K562 (cell line): Measurements from ENCODE around the gene HPSE2.

ENCODE experiments used
- DNMT1 ChIP-seq: fragments of 450-650 bp; IDR thresholded peaks from 2 replicates; pipeline ENCODE4 v1.6.1; 2016; ENCODE audit warnings: antibody characterized with exemption, mild to moderate bottlenecking
- E2F5 ChIP-seq: sonication (generic); formaldehyde crosslinking; IDR thresholded peaks from 2 replicates; pipeline ENCODE4 v1.8.0; 2022; ENCODE audit warnings: mild to moderate bottlenecking, missing genetic modification reagents
- ELF1 ChIP-seq: fragments of 200-800 bp; sonication (Bioruptor generic); IDR thresholded peaks from 2 replicates; pipeline ENCODE4 v1.6.1; 2016; ENCODE audit warnings: missing genetic modification characterization, missing compliant biosample characterization
- ESRRA ChIP-seq: fragments of 450-650 bp; IDR thresholded peaks from 2 replicates; pipeline ENCODE4 v1.6.1; 2014; ENCODE audit warnings: low read depth, mild to moderate bottlenecking, moderate library complexity, borderline replicate concordance
- GATAD2B ChIP-seq: fragments of 450-650 bp; IDR thresholded peaks from 2 replicates; pipeline ENCODE4 v1.6.1; 2017; ENCODE audit warnings: mild to moderate bottlenecking, borderline replicate concordance
- NR1H2 ChIP-seq: sonication (generic); formaldehyde crosslinking; IDR thresholded peaks from 2 replicates; pipeline ENCODE4 v1.4.0; 2020; ENCODE audit warnings: mild to moderate bottlenecking, missing genetic modification reagents
- POLR2A ChIP-seq: fragments of 450-650 bp; conservative IDR thresholded peaks from 2 replicates; pipeline ENCODE4 v1.6.1; 2016
- SPI1 ChIP-seq: IDR thresholded peaks from 2 replicates; pipeline ENCODE4 v1.6.1; 2011; ENCODE audit warnings: low read depth, low read length, control low read depth, borderline replicate concordance
- TCF7 ChIP-seq: sonication (generic); IDR thresholded peaks from 2 replicates; pipeline ENCODE4 v1.6.1; 2016; ENCODE audit warnings: antibody characterized with exemption, borderline replicate concordance
- USF2 ChIP-seq: sonication (generic); formaldehyde crosslinking; IDR thresholded peaks from 2 replicates; pipeline ENCODE4 v1.5.0; 2020; ENCODE audit warnings: missing genetic modification reagents
- ZBTB9 ChIP-seq: fragments of 450-650 bp; formaldehyde crosslinking; IDR thresholded peaks from 2 replicates; pipeline ENCODE4 v1.4.0; 2020; ENCODE audit warnings: mild to moderate bottlenecking, moderate library complexity
- ZNF76 ChIP-seq: fragments of 250-450 bp; sonication (Bioruptor Pico); IDR thresholded peaks from 2 replicates; pipeline ENCODE4 v1.4.0; 2020; ENCODE audit warnings: mild to moderate bottlenecking, moderate library complexity, borderline replicate concordance
- TF ChIP-seq, protein P1 (sequence below), 3 experiments: IDR thresholded peaks in 2 of 3; conservative IDR thresholded peaks in 1 of 3; 2 replicates each; pipeline ENCODE4 v1.5.1; 2011 to 2012; ENCODE audit warnings: low read length in 3 of 3, mild to moderate bottlenecking in 3 of 3, control low read depth in 2 of 3, improper control_type of control experiment in 1 of 3, inconsistent platforms in 1 of 3, low read depth in 1 of 3, mixed read lengths in 1 of 3, moderate library complexity in 1 of 3; ENCODE audit not compliant: insufficient read depth in 2 of 3
- TF ChIP-seq, protein P2 (sequence below): fragments of 200-800 bp; sonication (Bioruptor generic); IDR thresholded peaks from 2 replicates; pipeline ENCODE4 v1.6.1; 2016; ENCODE audit warnings: missing genetic modification characterization, missing compliant biosample characterization

DNA sequence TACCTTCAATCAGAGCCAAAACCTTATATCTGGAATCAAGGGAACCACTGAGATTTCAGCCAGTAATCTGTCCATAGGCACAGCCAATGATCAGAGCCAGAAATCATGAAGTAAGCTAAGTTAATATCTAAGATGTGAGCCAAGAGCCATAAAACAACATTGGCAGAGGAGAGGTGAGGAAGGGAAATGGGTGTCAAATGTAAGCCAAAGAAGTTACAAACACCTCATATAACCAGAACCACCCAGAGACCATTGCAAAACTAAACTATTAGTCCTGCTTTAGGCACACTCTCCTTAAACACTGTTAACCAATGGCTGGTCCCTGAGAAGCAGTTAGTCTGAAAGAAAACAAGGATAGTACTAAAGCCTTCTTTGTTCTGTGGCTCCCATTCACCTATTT is 173.1 kb downstream of the HPSE2 start:
- TF ChIP-seq TCF7 (no peak), ESRRA (no peak), DNMT1 (no peak), ELF1 (tag) (no peak), ZNF76 (CRISPR knock-in tag) (no peak), SPI1 (no peak), ZBTB9 (CRISPR knock-in tag) (no peak), E2F5 (CRISPR knock-in tag) (no peak), NR1H2 (CRISPR knock-in tag) (no peak), POLR2A (no peak), USF2 (CRISPR knock-in tag) (no peak), GATAD2B (no peak)
- TF ChIP-seq, protein P1, sequence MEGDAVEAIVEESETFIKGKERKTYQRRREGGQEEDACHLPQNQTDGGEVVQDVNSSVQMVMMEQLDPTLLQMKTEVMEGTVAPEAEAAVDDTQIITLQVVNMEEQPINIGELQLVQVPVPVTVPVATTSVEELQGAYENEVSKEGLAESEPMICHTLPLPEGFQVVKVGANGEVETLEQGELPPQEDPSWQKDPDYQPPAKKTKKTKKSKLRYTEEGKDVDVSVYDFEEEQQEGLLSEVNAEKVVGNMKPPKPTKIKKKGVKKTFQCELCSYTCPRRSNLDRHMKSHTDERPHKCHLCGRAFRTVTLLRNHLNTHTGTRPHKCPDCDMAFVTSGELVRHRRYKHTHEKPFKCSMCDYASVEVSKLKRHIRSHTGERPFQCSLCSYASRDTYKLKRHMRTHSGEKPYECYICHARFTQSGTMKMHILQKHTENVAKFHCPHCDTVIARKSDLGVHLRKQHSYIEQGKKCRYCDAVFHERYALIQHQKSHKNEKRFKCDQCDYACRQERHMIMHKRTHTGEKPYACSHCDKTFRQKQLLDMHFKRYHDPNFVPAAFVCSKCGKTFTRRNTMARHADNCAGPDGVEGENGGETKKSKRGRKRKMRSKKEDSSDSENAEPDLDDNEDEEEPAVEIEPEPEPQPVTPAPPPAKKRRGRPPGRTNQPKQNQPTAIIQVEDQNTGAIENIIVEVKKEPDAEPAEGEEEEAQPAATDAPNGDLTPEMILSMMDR (IDR thresholded peaks at IDR 0.05 in 2 of 3, conservative IDR thresholded peaks at IDR 0.05 in 1 of 3; ENCODE audit: insufficient read depth in 2 of 3, low read depth in 1 of 3, low read length in 3 of 3): no peak
- TF ChIP-seq, protein P2, sequence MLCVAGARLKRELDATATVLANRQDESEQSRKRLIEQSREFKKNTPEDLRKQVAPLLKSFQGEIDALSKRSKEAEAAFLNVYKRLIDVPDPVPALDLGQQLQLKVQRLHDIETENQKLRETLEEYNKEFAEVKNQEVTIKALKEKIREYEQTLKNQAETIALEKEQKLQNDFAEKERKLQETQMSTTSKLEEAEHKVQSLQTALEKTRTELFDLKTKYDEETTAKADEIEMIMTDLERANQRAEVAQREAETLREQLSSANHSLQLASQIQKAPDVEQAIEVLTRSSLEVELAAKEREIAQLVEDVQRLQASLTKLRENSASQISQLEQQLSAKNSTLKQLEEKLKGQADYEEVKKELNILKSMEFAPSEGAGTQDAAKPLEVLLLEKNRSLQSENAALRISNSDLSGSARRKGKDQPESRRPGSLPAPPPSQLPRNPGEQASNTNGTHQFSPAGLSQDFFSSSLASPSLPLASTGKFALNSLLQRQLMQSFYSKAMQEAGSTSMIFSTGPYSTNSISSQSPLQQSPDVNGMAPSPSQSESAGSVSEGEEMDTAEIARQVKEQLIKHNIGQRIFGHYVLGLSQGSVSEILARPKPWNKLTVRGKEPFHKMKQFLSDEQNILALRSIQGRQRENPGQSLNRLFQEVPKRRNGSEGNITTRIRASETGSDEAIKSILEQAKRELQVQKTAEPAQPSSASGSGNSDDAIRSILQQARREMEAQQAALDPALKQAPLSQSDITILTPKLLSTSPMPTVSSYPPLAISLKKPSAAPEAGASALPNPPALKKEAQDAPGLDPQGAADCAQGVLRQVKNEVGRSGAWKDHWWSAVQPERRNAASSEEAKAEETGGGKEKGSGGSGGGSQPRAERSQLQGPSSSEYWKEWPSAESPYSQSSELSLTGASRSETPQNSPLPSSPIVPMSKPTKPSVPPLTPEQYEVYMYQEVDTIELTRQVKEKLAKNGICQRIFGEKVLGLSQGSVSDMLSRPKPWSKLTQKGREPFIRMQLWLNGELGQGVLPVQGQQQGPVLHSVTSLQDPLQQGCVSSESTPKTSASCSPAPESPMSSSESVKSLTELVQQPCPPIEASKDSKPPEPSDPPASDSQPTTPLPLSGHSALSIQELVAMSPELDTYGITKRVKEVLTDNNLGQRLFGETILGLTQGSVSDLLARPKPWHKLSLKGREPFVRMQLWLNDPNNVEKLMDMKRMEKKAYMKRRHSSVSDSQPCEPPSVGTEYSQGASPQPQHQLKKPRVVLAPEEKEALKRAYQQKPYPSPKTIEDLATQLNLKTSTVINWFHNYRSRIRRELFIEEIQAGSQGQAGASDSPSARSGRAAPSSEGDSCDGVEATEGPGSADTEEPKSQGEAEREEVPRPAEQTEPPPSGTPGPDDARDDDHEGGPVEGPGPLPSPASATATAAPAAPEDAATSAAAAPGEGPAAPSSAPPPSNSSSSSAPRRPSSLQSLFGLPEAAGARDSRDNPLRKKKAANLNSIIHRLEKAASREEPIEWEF (CRISPR knock-in tag): no peak
